H1 (cell line): ENCODE results near the gene GALR1. TPM values are rescaled to one million over a fixed set of nuclear protein-coding genes. Genes with fewer than 3 reads are reported as not detected.

Source experiments
- CTCF ChIA-PET: fragments of 300-600 bp; sonication (Branson Sonifier 250); formaldehyde crosslinking; loops from one replicate; lab custom pipeline; 2021; ENCODE audit not compliant: partially characterized antibody; lab: Charles Lee
- POLR2A ChIA-PET: fragments of 300-600 bp; sonication (Branson Sonifier 250); formaldehyde crosslinking; loops from one replicate; lab custom pipeline; 2021; ENCODE audit warnings: inconsistent platforms; ENCODE audit not compliant: partially characterized antibody; lab: Charles Lee
- DNase-seq, 2 experiments: peaks; one replicate each; pipeline versions ENCODE4 v3.0.0 to v3.0.0-alpha.2; 2010 to 2022; ENCODE audit warnings: low spot score in 2 of 2, low read depth in 1 of 2, mixed read lengths in 1 of 2
- FAIRE-seq: peaks from 2 replicates; lab custom pipeline; 2011; peaks lifted over from hg19 to GRCh38; lab: Jason Lieb, UNC
- H2AFZ ChIP-seq: 2 replicates; pipeline ENCODE4 v1.8.1; 2012; ENCODE audit warnings: low read length, inconsistent platforms
- H2AK5ac ChIP-seq: 2 replicates; pipeline ENCODE4 v1.6.1; 2013; ENCODE audit warnings: low read depth, low read length
- H2BK120ac ChIP-seq: replicated peaks from 2 replicates; pipeline ENCODE3; 2013; ENCODE audit warnings: low read depth, low read length, inconsistent platforms
- H2BK12ac ChIP-seq: 2 replicates; pipeline ENCODE4 v1.6.1; 2013; ENCODE audit warnings: low read depth, low read length
- H2BK15ac ChIP-seq: 2 replicates; pipeline ENCODE4 v1.6.1; 2013; ENCODE audit warnings: low read length
- H2BK20ac ChIP-seq: 2 replicates; pipeline ENCODE4 v1.6.1; 2013; ENCODE audit warnings: low read length
- H2BK5ac ChIP-seq: 2 replicates; pipeline ENCODE4 v1.6.1; 2013; ENCODE audit warnings: low read depth, low read length
- H3K14ac ChIP-seq: 2 replicates; pipeline ENCODE4 v1.6.1; 2013; ENCODE audit warnings: inconsistent platforms; ENCODE audit not compliant: insufficient read length
- H3K18ac ChIP-seq: 2 replicates; pipeline ENCODE4 v1.6.1; 2013; ENCODE audit warnings: low read length; ENCODE audit errors: extremely low read depth
- H3K23ac ChIP-seq: 2 replicates; pipeline ENCODE4 v1.6.1; 2013; ENCODE audit warnings: inconsistent platforms; ENCODE audit not compliant: insufficient read length
- H3K23me2 ChIP-seq: 2 replicates; pipeline ENCODE4 v1.6.1; 2013; ENCODE audit warnings: low read depth, low read length
- H3K27ac ChIP-seq: 2 replicates; pipeline ENCODE4 v1.6.1; 2011; ENCODE audit warnings: low read depth, low read length, inconsistent platforms
- H3K27me3 ChIP-seq, 4 experiments: replicated peaks in 1 of 4; 1 replicate in 1 of 4; 2 replicates in 3 of 4; pipeline versions ENCODE4 v1.6.1 to v1.8.1; 2011 to 2013; ENCODE audit warnings: low read length in 3 of 4, mild to moderate bottlenecking in 3 of 4, inconsistent platforms in 2 of 4, mixed read lengths in 2 of 4, moderate library complexity in 1 of 4; ENCODE audit not compliant: control insufficient read depth in 3 of 4, insufficient read depth in 3 of 4; ENCODE audit errors: extremely low read depth in 1 of 4
- H3K36me3 ChIP-seq, 4 experiments: 2 replicates each; pipeline versions ENCODE4 v1.6.1 to v1.8.1; 2011 to 2013; ENCODE audit warnings: mild to moderate bottlenecking in 4 of 4, low read length in 3 of 4, moderate library complexity in 2 of 4, control low read depth in 1 of 4, inconsistent platforms in 1 of 4; ENCODE audit not compliant: insufficient read depth in 4 of 4, control insufficient read depth in 2 of 4
- H3K4ac ChIP-seq: replicated peaks from 2 replicates; pipeline ENCODE3; 2013; ENCODE audit warnings: low read length, low read depth, mixed read lengths, inconsistent platforms; ENCODE audit not compliant: insufficient read length
- H3K4me1 ChIP-seq, 4 experiments: replicated peaks in 1 of 4; 1 replicate in 1 of 4; 2 replicates in 3 of 4; pipeline versions ENCODE4 v1.6.1 to v1.8.1; 2011 to 2013; ENCODE audit warnings: low read length in 3 of 4, inconsistent platforms in 2 of 4, mixed read lengths in 1 of 4; ENCODE audit not compliant: insufficient read depth in 4 of 4, control insufficient read depth in 3 of 4
- H3K4me2 ChIP-seq, 2 experiments: 2 replicates each; pipeline versions ENCODE4 v1.6.1 to v1.8.1; 2011 to 2013; ENCODE audit warnings: low read depth in 2 of 2, low read length in 2 of 2, control low read depth in 1 of 2, inconsistent platforms in 1 of 2, mild to moderate bottlenecking in 1 of 2; ENCODE audit not compliant: insufficient read depth in 1 of 2
- H3K4me3 ChIP-seq, 4 experiments: fragments of 200-600, 300-600 bp in 1 of 4; sonication (generic), shearing (Covaris generic), sonication (Bioruptor Twin) in 1 of 4; 2 replicates each; pipeline versions ENCODE4 v1.5.1 to v1.8.1; 2011 to 2016; ENCODE audit warnings: low read length in 4 of 4, low read depth in 3 of 4, control low read depth in 2 of 4, inconsistent platforms in 2 of 4, mild to moderate bottlenecking in 2 of 4, mixed read lengths in 1 of 4, moderate library complexity in 1 of 4; ENCODE audit not compliant: insufficient read depth in 2 of 4; ENCODE audit errors: extremely low read depth in 1 of 4
- H3K56ac ChIP-seq: replicated peaks from 2 replicates; pipeline ENCODE3; 2013; ENCODE audit warnings: low read depth, mild to moderate bottlenecking, mixed read lengths, low read length, inconsistent platforms; ENCODE audit not compliant: insufficient read length
- H3K79me1 ChIP-seq: 2 replicates; pipeline ENCODE4 v1.6.1; 2013; ENCODE audit warnings: low read depth, low read length, control low read depth
- H3K79me2 ChIP-seq, 2 experiments: 2 replicates each; pipeline versions ENCODE4 v1.6.1 to v1.8.1; 2012 to 2013; ENCODE audit warnings: low read length in 2 of 2, mild to moderate bottlenecking in 2 of 2, inconsistent platforms in 1 of 2; ENCODE audit not compliant: insufficient read depth in 2 of 2, control insufficient read depth in 1 of 2
- H3K9ac ChIP-seq, 4 experiments: replicated peaks in 1 of 4; 1 replicate in 1 of 4; 2 replicates in 3 of 4; pipeline versions ENCODE4 v1.6.1 to v1.8.1; 2011 to 2013; ENCODE audit warnings: low read depth in 3 of 4, low read length in 3 of 4, control low read depth in 2 of 4, mild to moderate bottlenecking in 2 of 4, moderate library complexity in 2 of 4, inconsistent platforms in 1 of 4; ENCODE audit errors: extremely low read depth in 1 of 4
- H3K9me3 ChIP-seq, 2 experiments: 2 replicates each; pipeline versions ENCODE4 v1.6.1 to v1.8.1; 2012 to 2013; ENCODE audit warnings: mild to moderate bottlenecking in 2 of 2, moderate library complexity in 2 of 2, control low read depth in 1 of 2, inconsistent platforms in 1 of 2, low read depth in 1 of 2, low read length in 1 of 2, mixed read lengths in 1 of 2; ENCODE audit not compliant: insufficient read depth in 2 of 2
- H4K20me1 ChIP-seq, 2 experiments: replicated peaks in 1 of 2; 2 replicates each; pipeline versions ENCODE3 to v1.8.1; 2011 to 2013; ENCODE audit warnings: inconsistent platforms in 2 of 2, low read length in 2 of 2, mild to moderate bottlenecking in 1 of 2; ENCODE audit not compliant: insufficient read depth in 2 of 2, control insufficient read depth in 1 of 2
- H4K5ac ChIP-seq: 2 replicates; pipeline ENCODE4 v1.6.1; 2013; ENCODE audit warnings: low read length, low read depth, mixed read lengths, inconsistent platforms; ENCODE audit not compliant: insufficient read length
- H4K8ac ChIP-seq: 2 replicates; pipeline ENCODE4 v1.8.0; 2013; ENCODE audit warnings: mild to moderate bottlenecking, moderate library complexity, low read length, inconsistent platforms; ENCODE audit not compliant: insufficient read depth; ENCODE audit errors: extremely low read depth
- H4K91ac ChIP-seq: replicated peaks from 2 replicates; pipeline ENCODE3; 2013; ENCODE audit warnings: low read length, mixed read lengths, inconsistent platforms; ENCODE audit not compliant: insufficient read length
- HDAC2 ChIP-seq, 2 experiments: fragments of 300-600 bp in 1 of 2; sonication (generic) in 1 of 2; IDR thresholded peaks; 2 replicates each; pipeline ENCODE4 v1.6.1; 2011 to 2012; ENCODE audit warnings: low read depth in 2 of 2, low read length in 2 of 2, mild to moderate bottlenecking in 2 of 2, moderate library complexity in 2 of 2, borderline replicate concordance in 1 of 2, inconsistent platforms in 1 of 2
- POLR2AphosphoS5 ChIP-seq: IDR thresholded peaks from 2 replicates; pipeline ENCODE4 v1.6.1; 2011; ENCODE audit warnings: low read depth, low read length
- TAF1 ChIP-seq: IDR thresholded peaks from 2 replicates; pipeline ENCODE4 v1.6.1; 2011; ENCODE audit warnings: mild to moderate bottlenecking, low read depth, low read length
- WGBS, 2 experiments: shearing (Covaris generic) in 1 of 2; methylation state at CpG; one replicate each; pipeline versions ENCODE4 v1.1.6 to v1.1.7; 2013 to 2015; ENCODE audit warnings: low lambda C conversion rate in 2 of 2, mixed read lengths in 2 of 2, inconsistent platforms in 1 of 2, low coverage in 1 of 2, missing lambda C conversion rate in 1 of 2; ENCODE audit not compliant: insufficient replicate concordance in 2 of 2, insufficient coverage in 1 of 2, insufficient read length in 1 of 2; ENCODE audit errors: extremely low coverage in 1 of 2, missing lambda C conversion rate in 1 of 2; 5-methylcytosine and 5-hydroxymethylcytosine counted together
- polyA plus RNA-seq, 7 experiments: library from polyadenylated mRNA; depleted of rRNA in 3 of 7; stranded (reverse) in 5 of 7; unstranded in 2 of 7; fragments of >200 nt in 5 of 7; fragments of 200-250 nt in 2 of 7; gene quantifications; 1 replicate in 5 of 7; 2 replicates in 1 of 7; 4 replicates in 1 of 7; pipeline versions ENCODE4 v1.2.1 to v1.2.3, GENCODE V29; 2011 to 2013; ENCODE audit warnings: missing spikeins in 2 of 7, mixed read lengths in 2 of 7
- total RNA-seq: library from RNA; stranded (reverse); fragmentation: NEBNext Ultra II Directional; extraction: Animal tissue kit (Norgen Biotek cat#: 25700); gene quantifications from 2 replicates; pipeline ENCODE4 v1.2.1, GENCODE V29; 2021

The GALR1 gene
- total and polyA plus RNA-seq, 2 of the 8 experiments (the other 6 are each of a cell fraction or from before 2014, with no cell fraction given): 0.09 to 1.6 TPM

DNA sequence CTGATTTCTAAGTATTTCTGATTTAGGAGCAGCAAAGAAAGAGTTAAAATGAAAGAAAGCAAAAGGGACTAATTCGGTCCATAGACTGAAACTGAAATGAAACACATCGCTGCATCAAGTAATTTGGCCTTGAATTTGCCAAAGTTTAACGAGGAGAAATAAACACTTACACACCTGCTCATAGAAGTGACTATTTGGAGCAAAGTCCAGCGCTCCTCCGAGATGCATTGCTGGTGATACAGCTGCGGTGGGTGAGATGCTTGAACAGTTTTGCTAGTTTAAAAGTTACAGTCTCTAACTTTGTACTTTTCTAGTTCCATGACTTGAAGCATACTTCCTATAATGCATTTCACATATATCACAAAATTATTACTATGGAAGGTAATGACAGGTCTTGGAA lies 18.3 kb downstream of the GALR1 start:
- POLR2A ChIA-PET: no interaction called here
- H3K18ac ChIP-seq: 0 out of 2 replicates have a peak overlapping the region, but pooled peaks have one; percentile 49
- H3K36me3 ChIP-seq: no peaks in the 10 kb centered on the region
- H3K23ac ChIP-seq: no peak overlapping the region
- H3K4me1 ChIP-seq: peaks cover under 1 to 10% (median 4%) of the 10 kb centered on the region in 4 experiments
- H4K5ac ChIP-seq: no peak overlapping the region
- CTCF ChIA-PET: interaction anchor here (0.7 to 1.4 kb wide), 2 partner anchors 10 to 15 kb away, joined by 3 to 8 read pairs; no protein-coding TSS in a partner anchor
- no peak overlapping the region for H3K56ac ChIP-seq
- no peak overlapping the region for H3K27ac ChIP-seq
- H2AK5ac ChIP-seq: no peak overlapping the region
- DNase-seq (no peak), FAIRE-seq (no peak)
- H3K4me2 ChIP-seq: no peak overlapping the region
- H4K91ac ChIP-seq: no peak overlapping the region
- no peaks in the 10 kb centered on the region for H3K79me2 ChIP-seq
- peaks cover 2% of the 10 kb centered on the region in 2 experiments; a peak in 1 of 4 replicates for H3K9me3 ChIP-seq
- H3K79me1 ChIP-seq: no peaks in the 10 kb centered on the region
- no peaks in the 10 kb centered on the region for H4K20me1 ChIP-seq
- H2BK5ac ChIP-seq: no peak overlapping the region
- no peaks in the 10 kb centered on the region; a peak in 1 of 7 replicates for H3K27me3 ChIP-seq
- no peak overlapping the region for H3K4me3 ChIP-seq
- H2BK20ac ChIP-seq: no peak overlapping the region
- no peaks in the 10 kb centered on the region for H3K23me2 ChIP-seq
- H2BK15ac ChIP-seq: no peak overlapping the region
- WGBS, 2 experiments: 94% methylated on average over 6 of the region's 6 CpGs; no CpG with 5 or more reads in 1 of the 2 experiments
- no peak overlapping the region for H4K8ac ChIP-seq
- H2BK120ac ChIP-seq: no peak overlapping the region
- no peak overlapping the region for H2BK12ac ChIP-seq
- H2AFZ ChIP-seq: no peak overlapping the region
- no peak overlapping the region for H3K9ac ChIP-seq
- H3K4ac ChIP-seq: no peak overlapping the region
- H3K14ac ChIP-seq: no peak overlapping the region
- TF ChIP-seq TAF1 (no peak), POLR2AphosphoS5 (no peak), HDAC2 (IDR thresholded peaks at IDR 0.05; ENCODE audit: borderline replicate concordance in 1 of 2, low read depth in 2 of 2, low read length in 2 of 2) (no peak)
